ENCODE results near the gene TWSG1. TPM values are rescaled to one million over a fixed set of nuclear protein-coding genes. Genes with fewer than 3 reads are reported as not detected.

Gene TWSG1
- total and polyA plus RNA-seq, 10 of the 15 experiments (the other 5 are each of a cell fraction or from before 2014, with no cell fraction given), result 11.1 to 45.1 (median 27.7) TPM

- no peak for FAIRE-seq
- 88% methylated on average over 8 of the region's 8 CpGs for WGBS (ENCODE audit: insufficient coverage, insufficient replicate concordance, low lambda C conversion rate, missing lambda C conversion rate)
- TF ChIP-seq SMAD5 (IDR thresholded peaks at IDR 0.05; ENCODE audit: low read depth), result no peak
- TF ChIP-seq, protein P1, sequence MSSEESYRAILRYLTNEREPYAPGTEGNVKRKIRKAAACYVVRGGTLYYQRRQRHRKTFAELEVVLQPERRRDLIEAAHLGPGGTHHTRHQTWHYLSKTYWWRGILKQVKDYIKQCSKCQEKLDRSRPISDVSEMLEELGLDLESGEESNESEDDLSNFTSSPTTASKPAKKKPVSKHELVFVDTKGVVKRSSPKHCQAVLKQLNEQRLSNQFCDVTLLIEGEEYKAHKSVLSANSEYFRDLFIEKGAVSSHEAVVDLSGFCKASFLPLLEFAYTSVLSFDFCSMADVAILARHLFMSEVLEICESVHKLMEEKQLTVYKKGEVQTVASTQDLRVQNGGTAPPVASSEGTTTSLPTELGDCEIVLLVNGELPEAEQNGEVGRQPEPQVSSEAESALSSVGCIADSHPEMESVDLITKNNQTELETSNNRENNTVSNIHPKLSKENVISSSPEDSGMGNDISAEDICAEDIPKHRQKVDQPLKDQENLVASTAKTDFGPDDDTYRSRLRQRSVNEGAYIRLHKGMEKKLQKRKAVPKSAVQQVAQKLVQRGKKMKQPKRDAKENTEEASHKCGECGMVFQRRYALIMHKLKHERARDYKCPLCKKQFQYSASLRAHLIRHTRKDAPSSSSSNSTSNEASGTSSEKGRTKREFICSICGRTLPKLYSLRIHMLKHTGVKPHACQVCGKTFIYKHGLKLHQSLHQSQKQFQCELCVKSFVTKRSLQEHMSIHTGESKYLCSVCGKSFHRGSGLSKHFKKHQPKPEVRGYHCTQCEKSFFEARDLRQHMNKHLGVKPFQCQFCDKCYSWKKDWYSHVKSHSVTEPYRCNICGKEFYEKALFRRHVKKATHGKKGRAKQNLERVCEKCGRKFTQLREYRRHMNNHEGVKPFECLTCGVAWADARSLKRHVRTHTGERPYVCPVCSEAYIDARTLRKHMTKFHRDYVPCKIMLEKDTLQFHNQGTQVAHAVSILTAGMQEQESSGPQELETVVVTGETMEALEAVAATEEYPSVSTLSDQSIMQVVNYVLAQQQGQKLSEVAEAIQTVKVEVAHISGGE (CRISPR knock-in tag; IDR thresholded peaks at IDR 0.05), result no peak
- TF ChIP-seq BHLHE40 (IDR thresholded peaks at IDR 0.05; ENCODE audit: borderline replicate concordance in 1 of 2, low read depth in 2 of 2, low read length in 1 of 2), result no peak
- TF ChIP-seq, protein P2, sequence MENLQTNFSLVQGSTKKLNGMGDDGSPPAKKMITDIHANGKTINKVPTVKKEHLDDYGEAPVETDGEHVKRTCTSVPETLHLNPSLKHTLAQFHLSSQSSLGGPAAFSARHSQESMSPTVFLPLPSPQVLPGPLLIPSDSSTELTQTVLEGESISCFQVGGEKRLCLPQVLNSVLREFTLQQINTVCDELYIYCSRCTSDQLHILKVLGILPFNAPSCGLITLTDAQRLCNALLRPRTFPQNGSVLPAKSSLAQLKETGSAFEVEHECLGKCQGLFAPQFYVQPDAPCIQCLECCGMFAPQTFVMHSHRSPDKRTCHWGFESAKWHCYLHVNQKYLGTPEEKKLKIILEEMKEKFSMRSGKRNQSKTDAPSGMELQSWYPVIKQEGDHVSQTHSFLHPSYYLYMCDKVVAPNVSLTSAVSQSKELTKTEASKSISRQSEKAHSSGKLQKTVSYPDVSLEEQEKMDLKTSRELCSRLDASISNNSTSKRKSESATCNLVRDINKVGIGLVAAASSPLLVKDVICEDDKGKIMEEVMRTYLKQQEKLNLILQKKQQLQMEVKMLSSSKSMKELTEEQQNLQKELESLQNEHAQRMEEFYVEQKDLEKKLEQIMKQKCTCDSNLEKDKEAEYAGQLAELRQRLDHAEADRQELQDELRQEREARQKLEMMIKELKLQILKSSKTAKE (IDR thresholded peaks at IDR 0.05; ENCODE audit: low read depth, poor library complexity, severe bottlenecking), result no peak
- no peak for TF ChIP-seq CBX3 (IDR thresholded peaks at IDR 0.05; ENCODE audit: borderline replicate concordance, low read depth)
- no peak for TF ChIP-seq CEBPZ (IDR thresholded peaks at IDR 0.05; ENCODE audit: low read depth, low read length)
- no peak for TF ChIP-seq CBX5 (IDR thresholded peaks at IDR 0.05; ENCODE audit: low read depth)
- no peak for TF ChIP-seq TCF12 (IDR thresholded peaks at IDR 0.05; ENCODE audit: low read depth, low read length)
- no peak for TF ChIP-seq RCOR1 (conservative IDR thresholded peaks at IDR 0.05; ENCODE audit: low read depth, low read length)
- TF ChIP-seq POLR2A (IDR thresholded peaks at IDR 0.05; ENCODE audit: low read depth, low read length), result no peak
- no peak for TF ChIP-seq KDM1A (IDR thresholded peaks at IDR 0.05; ENCODE audit: borderline replicate concordance)
Observed at GRCh38 chr18:9364242-9364641, 29.7 kb downstream of the TWSG1 start.

More at GRCh38 chr18:9364242-9364641, 29.7 kb downstream of the TWSG1 start:
- ChIA-PET CTCF (interaction anchor here (0.6 kb wide), 1 partner anchor 123 kb away, joined by 3 read pairs; no protein-coding TSS in a partner anchor), POLR2A (no interaction called here), RAD21 (ENCODE audit: unreplicated experiment) (no interaction called here), SMC1A (ENCODE audit: uncharacterized antibody, unreplicated experiment) (interaction anchor here (1.0 kb wide), 1 partner anchor 9 kb away, joined by 3 read pairs; no protein-coding TSS in a partner anchor)
- intact Hi-C loops (cut with micrococcal nuclease; ENCODE audit: unreplicated experiment), result no loop called here
- H3K9me3 ChIP-seq (replicated peaks; ENCODE audit: control insufficient read depth, insufficient read depth, low read length), result no peaks in the 10 kb centered on the region; the same call in 1 of the 3 replicates
- no peak overlapping the region for H2AFZ ChIP-seq (ENCODE audit: control insufficient read depth, low read depth, low read length)
- no peaks in the 10 kb centered on the region for H4K20me1 ChIP-seq (ENCODE audit: control insufficient read depth, insufficient read depth)
- no peak overlapping the region for H3K4me3 ChIP-seq
- no peaks in the 10 kb centered on the region for H3K4me1 ChIP-seq (ENCODE audit: control insufficient read depth, insufficient read depth, low read length)
- no peak overlapping the region for H3K4me2 ChIP-seq (ENCODE audit: control insufficient read depth, insufficient read depth)
- BruUV-seq (replicated peaks), result TSS peak; percentile 48
- no peak overlapping the region for H3K27ac ChIP-seq (ENCODE audit: control insufficient read depth, insufficient read depth)
- peaks cover 6 to 7% of the 10 kb centered on the region in 2 experiments; a peak in 3 of 4 replicates for H3K36me3 ChIP-seq (ENCODE audit: control insufficient read depth in 2 of 2, insufficient read depth in 2 of 2, low read length in 1 of 2)
- ATAC-seq (no peak), DNase-seq (ENCODE audit: low read depth, low spot score) (no peak)
- no peaks in the 10 kb centered on the region for H3K27me3 ChIP-seq (replicated peaks in 1 of 2; ENCODE audit: control insufficient read depth in 2 of 2, insufficient read depth in 2 of 2, low read length in 1 of 2)
- no peaks in the 10 kb centered on the region; the same call in 1 of the 2 replicates for H3K79me2 ChIP-seq (ENCODE audit: control insufficient read depth, insufficient read depth, low read length)
- H3K9ac ChIP-seq (ENCODE audit: control insufficient read depth, insufficient read depth, low read length), result no peak overlapping the region
- in situ Hi-C loops (cut with MboI), result no loop called here
